Right ventricle myocardium inferior (tissue), 1 donor: Measurements from ENCODE around the gene CREM. TPM values are rescaled to one million over a fixed set of nuclear protein-coding genes. Genes with fewer than 3 reads are reported as not detected.
"Not testable (repeated sequence)": the region's sequence is repeated elsewhere in the genome, so short reads cannot be mapped to it uniquely, and the experiment has no call there.

Experiments
- ATAC-seq: fragments of 200-7000 bp; cut with Tn5 transposase; one replicate; pipeline ENCODE4 v1.9.1; 2020; ENCODE audit warnings: mild to moderate bottlenecking, moderate library complexity
- DNase-seq: peaks from one replicate; pipeline ENCODE4 v3.0.0; 2021; ENCODE audit errors: missing footprints
- intact Hi-C: fragments of 100-400 bp; cut with DNase I; formaldehyde crosslinking; loops from one replicate; pipeline ENCODE4 v1.11.0; 2022
- long read RNA-seq: library from polyadenylated mRNA; unstranded; transcript quantifications from one replicate; pipeline ENCODE4 v2.0.0, GENCODE V29; 2021
- total RNA-seq: library from RNA; stranded (reverse); fragmentation: NEBNext Ultra II Directional; extraction: Animal tissue kit (Norgen Biotek cat#: 25700); gene quantifications from one replicate; pipeline ENCODE4 v1.2.1, GENCODE V29; 2021
- donor health status: DM: no; HTN: yes; CAD: no; lungs with severe emphysema.

Gene CREM
- 63.7 TPM for total RNA-seq
- long read RNA-seq, partial matches to known transcripts, result 3 of 35 reads
- long read RNA-seq, other reads (novel, unspliced or antisense), result 17 of 35 reads

DNA sequence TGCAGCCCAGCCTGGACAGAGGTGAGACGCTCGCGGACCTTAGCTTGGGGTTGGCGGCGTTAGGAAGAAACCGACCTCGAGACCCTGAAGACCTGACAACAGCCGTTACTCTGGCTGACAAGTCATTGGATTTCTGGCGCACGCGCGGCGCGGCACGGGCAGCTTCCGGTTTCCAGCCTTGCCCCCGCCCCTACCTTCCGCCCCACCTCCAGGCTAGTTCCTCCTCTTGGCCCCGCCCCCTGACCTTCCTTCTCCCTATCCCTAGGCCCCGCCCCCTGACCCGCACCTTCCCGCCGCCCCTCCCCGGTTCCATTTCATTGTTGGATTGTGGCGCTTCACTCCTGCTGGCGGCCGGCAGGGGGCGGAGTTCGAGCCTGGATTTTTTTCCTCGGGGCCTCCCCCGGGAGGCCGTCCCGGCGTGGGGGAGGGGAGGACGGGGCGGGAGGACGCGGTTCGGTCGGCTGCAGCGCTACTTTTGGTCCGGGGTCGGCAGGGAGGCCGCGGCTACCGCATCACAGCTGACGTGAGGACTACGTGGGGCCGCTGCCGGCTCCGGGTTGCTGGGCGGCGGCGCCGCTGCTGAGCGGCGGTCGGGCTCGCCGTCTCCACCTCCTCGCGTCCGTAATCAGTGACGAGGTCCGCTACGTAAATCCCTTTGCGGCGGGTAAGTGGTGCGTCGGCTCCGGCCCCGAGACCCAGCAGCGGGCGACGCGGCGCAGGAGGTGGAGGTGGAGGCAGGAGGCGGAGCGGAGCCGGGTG, at the start of gene CREM:
TSS of gene CREM (plus strand) at position 317 of the 759 bp plus-strand sequence. CDS start 10,990 bp downstream, outside the sequence.
- intact Hi-C loops, result loop anchor here (1.0 to 10.0 kb wide), 4 partner anchors 36 to 516 kb away; partner anchors contain the start of genes CCNY, CUL2 and FZD8
- ATAC-seq (peak; percentile 98), DNase-seq (peak; percentile 99)

DNA sequence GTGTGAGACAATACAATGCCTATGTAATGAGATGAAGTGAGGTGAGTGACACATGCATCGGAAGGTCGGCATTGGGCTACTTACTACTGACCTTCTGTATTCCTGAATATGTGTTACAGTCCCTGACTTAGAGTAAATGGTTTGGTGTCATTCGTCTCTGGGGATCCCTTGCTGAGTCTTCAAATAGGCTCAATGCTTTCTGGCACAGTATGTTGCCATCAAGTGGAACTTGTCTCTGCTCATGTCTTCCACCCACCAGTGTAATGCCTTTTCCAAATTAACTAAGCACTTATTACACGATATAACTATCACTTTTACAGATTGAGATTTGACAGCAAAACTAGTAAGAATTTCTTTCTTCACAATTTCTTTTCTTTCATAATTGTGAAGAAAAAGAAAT, 47.4 kb upstream of the CREM start:
- ATAC-seq (no peak), DNase-seq (no peak)
- intact Hi-C loops, result no loop called here

DNA sequence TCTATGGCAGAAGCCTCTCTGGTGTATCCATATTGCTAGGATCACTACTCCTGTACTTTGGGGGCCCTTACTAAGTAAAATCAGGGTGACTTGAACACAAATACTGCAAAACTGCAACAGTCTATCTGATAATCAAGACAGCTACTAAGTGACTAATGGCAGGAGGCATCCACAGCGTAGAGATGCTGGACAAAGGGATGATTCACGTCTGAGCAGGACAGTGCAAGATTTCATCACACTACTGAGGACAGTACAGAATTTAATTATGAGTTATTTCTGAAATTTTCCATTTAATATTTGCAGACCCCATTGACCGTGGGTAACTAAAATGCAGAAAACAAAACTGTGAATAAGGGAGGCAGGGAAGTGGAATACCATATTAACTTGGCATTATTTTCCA, 46.9 kb upstream of the CREM start:
- intact Hi-C loops, result no loop called here
- DNase-seq (no peak), ATAC-seq (no peak)

GRCh38 chr10:35080261-35080660, 46.4 kb upstream of the CREM start:
- ATAC-seq, intact Hi-C loops, DNase-seq: not testable (repeated sequence)

DNA sequence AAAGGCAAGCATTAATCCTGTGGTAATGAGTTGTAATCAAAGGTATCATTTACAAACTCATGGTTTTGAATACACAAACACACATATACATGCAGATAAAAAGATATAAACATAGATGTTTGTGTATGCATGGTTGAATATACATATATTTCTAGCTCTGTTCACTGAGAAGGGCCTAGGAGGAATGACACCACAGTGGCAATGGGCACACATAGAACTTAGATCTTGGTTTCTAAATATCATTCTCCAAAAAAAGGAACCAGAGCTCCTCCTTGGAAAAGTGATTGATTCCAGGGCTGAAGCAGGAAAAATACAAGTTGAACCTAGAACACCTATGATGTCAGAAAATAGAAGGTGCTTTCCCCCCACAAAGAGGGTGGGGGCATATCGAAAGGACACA, 43.4 kb upstream of the CREM start:
- no peak for DNase-seq
- ATAC-seq, result no peak
- intact Hi-C loops, result no loop called here

GRCh38 chr10:35089611-35090161, 37.0 kb upstream of the CREM start:
- ATAC-seq, result peak; percentile 29
- intact Hi-C loops, result loop anchor here (2.0 kb wide), 1 partner anchor 37 kb away; the partner anchor contains the start of gene CREM
- no peak for DNase-seq

DNA sequence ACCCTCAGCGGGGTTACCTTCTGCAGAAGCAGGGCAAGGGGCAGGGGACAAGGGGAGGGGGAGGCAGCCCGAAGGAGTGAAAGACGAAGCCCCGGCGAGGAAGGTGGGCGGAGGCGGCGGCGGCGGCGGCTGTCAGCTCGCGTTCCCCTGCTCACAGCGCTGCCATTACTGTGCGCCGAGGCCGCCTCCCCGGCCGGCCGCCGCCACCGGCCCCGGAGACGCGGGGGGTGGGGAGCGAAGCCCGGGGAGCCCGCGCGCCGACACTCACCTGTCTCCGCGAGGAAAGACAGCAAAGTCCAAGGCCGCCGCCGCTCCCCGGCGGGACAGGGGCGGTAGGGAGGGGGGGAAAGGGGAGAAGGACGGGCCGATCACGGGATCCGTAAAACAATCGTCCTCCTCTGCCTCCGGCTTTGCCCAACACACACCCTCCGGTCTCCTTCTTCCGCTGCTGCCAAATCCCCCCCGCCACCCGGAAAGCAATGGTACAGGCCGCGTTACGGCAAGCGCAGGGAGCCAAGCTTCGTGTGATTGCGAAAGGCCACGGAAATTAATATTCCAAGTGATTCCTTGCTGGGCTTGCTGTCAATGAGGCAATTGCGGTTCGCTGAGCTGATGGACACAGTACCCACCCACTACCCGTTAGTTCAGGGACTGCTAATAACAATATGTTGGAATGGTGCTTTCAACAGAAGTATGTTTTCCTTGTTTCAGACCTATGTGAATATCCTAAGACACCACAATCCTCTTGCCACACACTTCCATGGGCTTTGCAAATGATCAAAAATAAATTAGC, 36.3 kb upstream of the CREM start, which contains the start of gene CUL2:
TSS of gene CUL2 (minus strand) at position 180 of the 793 bp plus-strand sequence. CDS start 19,024 bp downstream, outside the sequence.
- ATAC-seq (peak; percentile 98), DNase-seq (peak; percentile 93)
- intact Hi-C loops, result loop anchor here (2.0 kb wide), 1 partner anchor 36 kb away; the partner anchor contains the start of gene CREM

DNA sequence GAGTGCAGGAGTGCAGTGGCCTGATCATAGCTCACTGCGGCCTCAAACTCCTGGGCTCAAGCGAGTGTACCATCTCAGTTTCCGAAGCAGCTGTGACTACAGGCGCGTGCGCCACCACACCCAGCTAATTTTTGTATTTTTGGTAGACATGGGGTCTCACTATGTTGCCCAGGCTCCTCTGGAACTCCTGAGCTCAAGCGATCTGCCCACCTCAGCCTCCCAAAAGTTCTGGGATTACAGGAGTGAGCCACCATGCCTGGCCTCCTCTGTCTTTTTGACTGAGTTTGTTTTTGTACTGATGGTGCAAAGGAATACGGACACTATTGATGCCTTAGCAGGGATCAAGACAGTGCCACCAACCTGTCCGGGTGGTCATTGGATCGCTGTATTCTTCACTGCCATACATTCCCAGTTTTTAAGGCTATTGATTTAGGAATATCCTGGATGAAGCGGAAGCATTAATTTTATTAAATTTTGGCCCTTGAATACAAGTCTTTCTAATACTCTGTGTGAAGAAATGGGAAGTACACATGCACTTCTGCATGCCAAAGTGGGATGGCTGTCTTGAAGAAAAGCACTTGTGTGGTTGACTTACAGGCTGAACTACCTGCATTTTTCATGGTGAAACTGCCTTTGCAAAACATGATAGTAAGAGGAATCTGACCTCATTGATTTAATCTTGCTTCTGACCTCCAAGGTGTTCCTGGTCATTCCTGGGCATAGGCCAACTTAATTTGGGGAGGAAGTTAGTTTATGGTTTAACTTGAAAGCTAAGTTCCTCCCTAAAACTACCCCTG, 34.5 kb upstream of the CREM start:
- ATAC-seq, result no peak
- intact Hi-C loops, result loop anchor here (2.0 kb wide), 1 partner anchor 35 kb away; the partner anchor contains the start of gene CREM
- no peak for DNase-seq

DNA sequence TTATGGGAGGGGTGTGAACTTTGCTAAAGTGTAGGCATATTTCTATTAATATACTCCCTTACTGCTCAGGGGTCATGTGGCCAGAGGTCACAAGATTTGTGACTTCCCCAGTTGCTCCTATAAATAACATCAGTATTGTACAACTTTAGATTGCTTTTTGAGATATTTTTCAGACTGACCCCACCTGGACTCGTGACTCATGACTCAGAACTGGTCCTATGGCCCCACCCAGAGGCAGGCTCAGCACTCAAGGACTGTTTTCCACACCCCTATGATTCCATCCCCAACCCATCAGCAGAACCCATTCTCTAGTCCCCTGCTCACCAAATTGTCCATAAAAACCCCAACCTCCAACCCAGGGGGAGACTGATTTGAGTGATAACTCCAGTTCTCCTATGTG, 33.8 kb upstream of the CREM start:
- no peak for ATAC-seq
- no peak for DNase-seq
- intact Hi-C loops, result no loop called here

DNA sequence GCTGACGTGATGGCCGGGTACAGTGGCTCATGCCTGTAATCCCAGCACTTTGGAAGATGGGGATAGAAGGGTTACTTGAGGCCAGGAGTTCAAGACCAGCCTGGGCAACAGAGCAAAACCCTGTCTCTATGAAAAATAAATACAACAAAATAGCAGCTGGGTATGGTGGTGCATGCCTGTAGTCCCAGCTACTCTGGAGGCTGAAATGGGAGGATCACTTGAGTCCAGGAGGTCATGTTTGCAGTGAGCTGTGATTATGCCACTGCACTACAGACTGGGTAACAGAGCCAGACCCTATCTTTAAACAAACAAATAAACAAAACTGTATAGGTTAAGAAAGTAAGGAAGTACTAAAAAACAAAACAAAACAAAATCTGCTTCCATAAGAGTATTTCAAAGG, 30.3 kb upstream of the CREM start:
- DNase-seq (no peak), ATAC-seq (no peak)
- intact Hi-C loops, result no loop called here

- ATAC-seq (no peak), DNase-seq (no peak)
- intact Hi-C loops, result no loop called here
These were observed 29.1 kb upstream of the CREM start for GRCh38 chr10:35097510-35097909.

- DNase-seq (no peak), ATAC-seq (no peak)
- intact Hi-C loops, result no loop called here
These were observed 22.8 kb upstream of the CREM start for GRCh38 chr10:35103882-35104281.

DNA sequence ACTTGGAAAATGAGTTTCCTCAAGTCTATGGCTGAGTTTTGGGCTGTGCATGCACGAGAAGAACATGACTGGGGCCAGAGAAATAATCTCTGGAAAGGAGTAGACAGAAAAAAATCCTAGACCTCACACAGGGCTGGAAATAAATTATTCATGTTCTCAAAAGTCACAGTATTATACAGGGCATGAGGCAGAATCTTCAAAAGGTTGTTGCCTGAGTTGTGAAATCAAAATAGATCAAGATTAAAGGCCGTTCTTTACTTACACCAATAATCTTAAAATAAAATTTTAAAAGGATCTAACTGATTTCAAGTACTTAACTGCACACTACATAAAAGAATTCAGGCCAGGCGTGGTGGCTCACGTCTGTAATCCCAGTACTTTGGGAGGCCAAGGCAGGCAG, 14.1 kb upstream of the CREM start:
- ATAC-seq (no peak), DNase-seq (no peak)
- intact Hi-C loops, result no loop called here

DNA sequence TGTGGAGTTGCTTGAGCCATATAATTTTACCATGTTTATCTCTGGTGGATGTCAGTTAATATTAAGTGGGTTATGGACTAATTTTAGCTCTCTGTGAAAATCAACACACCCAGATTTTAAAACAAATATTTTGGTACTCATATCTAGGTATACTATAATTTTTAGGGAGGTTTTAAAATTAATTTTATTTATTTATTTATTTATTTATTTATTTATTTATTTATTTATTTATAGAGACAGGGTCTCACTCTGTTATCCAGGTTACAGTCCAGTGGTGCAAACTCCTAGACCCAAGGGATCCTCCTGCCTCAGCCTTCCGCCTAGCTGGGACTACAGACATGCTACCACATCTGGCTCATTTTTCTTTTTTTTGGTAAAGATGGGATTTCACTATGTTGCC, 7.3 kb upstream of the CREM start:
- DNase-seq, result no peak
- intact Hi-C loops, result no loop called here

GRCh38 chr10:35124540-35124939, 2.1 kb upstream of the CREM start:
- intact Hi-C loops, result loop anchor here (10.0 kb wide), 1 partner anchor 210 kb away; the partner anchor contains the start of gene CCNY

More for the DNA sequence above, 7.3 kb upstream of the CREM start:
- ATAC-seq, result no peak

GRCh38 chr10:35126062-35126529, 550 bp upstream of the CREM start:
- intact Hi-C loops, result loop anchor here (1.0 to 10.0 kb wide), 4 partner anchors 35 to 516 kb away; partner anchors contain the start of genes CCNY, CUL2 and FZD8
- ATAC-seq (no peak), DNase-seq (no peak)

More at GRCh38 chr10:35124540-35124939, 2.1 kb upstream of the CREM start:
- ATAC-seq (no peak), DNase-seq (no peak)

DNA sequence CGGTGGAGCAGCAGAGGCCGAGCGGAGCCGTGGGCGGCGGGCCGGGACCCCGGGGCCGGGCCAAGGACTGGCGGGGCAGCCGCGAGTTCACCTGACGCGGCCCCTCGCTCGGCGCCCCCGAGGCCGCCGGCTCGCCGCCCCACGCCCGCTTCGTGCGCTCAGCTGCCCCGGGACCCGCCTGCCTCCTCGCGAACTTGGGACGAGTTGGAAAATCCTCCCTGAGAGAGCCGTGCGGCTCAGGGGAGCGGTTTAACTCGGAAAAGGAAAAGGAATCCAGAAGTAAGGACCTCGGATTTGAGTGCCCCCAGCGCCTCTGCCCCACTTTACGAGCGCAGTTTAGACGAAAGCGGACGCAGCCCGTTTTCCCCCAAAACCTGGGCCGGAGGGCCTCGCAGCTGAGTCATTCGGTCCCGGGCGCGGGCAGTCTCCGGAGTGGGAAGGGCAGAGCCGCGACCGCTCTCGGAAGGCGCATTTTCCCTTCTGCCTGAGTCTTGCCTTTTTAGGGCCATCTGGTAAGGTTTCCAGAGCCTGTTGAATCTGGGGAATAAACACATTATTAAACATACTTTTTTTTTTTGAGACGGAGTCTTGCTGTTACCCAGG, 744 bp downstream of the CREM start:
- peak; percentile 85 for DNase-seq
- no peak for ATAC-seq
- intact Hi-C loops, result loop anchor here (2.0 to 10.0 kb wide), 3 partner anchors 37 to 515 kb away; partner anchors contain the start of genes CCNY, CUL2 and FZD8
